ENCODE results near the gene NAP1L5. TPM values are rescaled to one million over a fixed set of nuclear protein-coding genes. Genes with fewer than 3 reads are reported as not detected.

NAP1L5 gene
- total RNA-seq, 2 experiments from 2014 or later: 17.3 to 17.9 TPM

DNA sequence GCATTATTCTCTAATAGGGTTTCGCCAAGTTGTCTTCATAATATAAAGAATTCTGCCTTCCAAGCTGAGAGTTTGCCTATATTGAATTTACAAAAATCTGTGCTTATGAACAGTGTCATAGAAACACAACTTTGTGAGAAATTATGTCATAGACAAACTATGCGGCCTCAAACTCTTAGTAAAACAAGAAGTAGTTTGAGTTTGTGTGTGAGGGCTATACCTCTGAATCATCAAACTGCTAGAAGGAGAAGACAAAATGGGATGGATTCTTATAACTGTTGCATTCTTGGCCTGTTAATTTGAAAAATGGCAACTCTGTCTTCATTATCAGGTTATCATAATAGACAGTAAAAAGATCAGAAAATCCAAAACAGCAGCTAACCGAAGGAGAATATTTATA is 46.1 kb upstream of the NAP1L5 start:
- Histone ChIP-seq H3K27me3 (ENCODE audit: control insufficient read depth in 1 of 2, insufficient read depth in 2 of 2, low read length in 2 of 2) (no peaks in the 10 kb centered on the region), H3K27ac (ENCODE audit: low read depth in 1 of 2, low read length in 2 of 2) (no peak overlapping the region), H3K36me3 (ENCODE audit: insufficient read depth, low read length) (peaks cover 19% of the 10 kb centered on the region), H3K4me3 (ENCODE audit: low read length) (no peak overlapping the region), H3K9me3 (ENCODE audit: control insufficient read depth in 1 of 2, insufficient read depth in 1 of 2, low read length in 2 of 2) (no peaks in the 10 kb centered on the region), H3K4me1 (ENCODE audit: insufficient read depth, low read length) (peaks cover 2% of the 10 kb centered on the region)
- Mint-ChIP-seq H3K4me3 (no peak overlapping the region), H3K36me3 (ENCODE audit: low read depth) (peaks cover 29% of the 10 kb centered on the region), H3K27ac (no peak overlapping the region), H3K9me3 (no peaks in the 10 kb centered on the region), H3K4me1 (ENCODE audit: low read depth) (peaks cover 9% of the 10 kb centered on the region), H3K27me3 (no peaks in the 10 kb centered on the region)
- ATAC-seq (ENCODE audit: poor library complexity) (no peak), DNase-seq (no peak)
- CTCF ChIA-PET: interaction anchor here (1.5 kb wide), 1 partner anchor 12 kb away, joined by 3 read pairs; no protein-coding TSS in a partner anchor
- TF ChIP-seq, protein P1, sequence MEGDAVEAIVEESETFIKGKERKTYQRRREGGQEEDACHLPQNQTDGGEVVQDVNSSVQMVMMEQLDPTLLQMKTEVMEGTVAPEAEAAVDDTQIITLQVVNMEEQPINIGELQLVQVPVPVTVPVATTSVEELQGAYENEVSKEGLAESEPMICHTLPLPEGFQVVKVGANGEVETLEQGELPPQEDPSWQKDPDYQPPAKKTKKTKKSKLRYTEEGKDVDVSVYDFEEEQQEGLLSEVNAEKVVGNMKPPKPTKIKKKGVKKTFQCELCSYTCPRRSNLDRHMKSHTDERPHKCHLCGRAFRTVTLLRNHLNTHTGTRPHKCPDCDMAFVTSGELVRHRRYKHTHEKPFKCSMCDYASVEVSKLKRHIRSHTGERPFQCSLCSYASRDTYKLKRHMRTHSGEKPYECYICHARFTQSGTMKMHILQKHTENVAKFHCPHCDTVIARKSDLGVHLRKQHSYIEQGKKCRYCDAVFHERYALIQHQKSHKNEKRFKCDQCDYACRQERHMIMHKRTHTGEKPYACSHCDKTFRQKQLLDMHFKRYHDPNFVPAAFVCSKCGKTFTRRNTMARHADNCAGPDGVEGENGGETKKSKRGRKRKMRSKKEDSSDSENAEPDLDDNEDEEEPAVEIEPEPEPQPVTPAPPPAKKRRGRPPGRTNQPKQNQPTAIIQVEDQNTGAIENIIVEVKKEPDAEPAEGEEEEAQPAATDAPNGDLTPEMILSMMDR (IDR thresholded peaks at IDR 0.05): no peak
- POLR2A ChIA-PET: no interaction called here
- intact Hi-C loops (cut with DNase I, micrococcal nuclease): no loop called here

GRCh38 chr4:88742561-88742960 is 44.9 kb upstream of the NAP1L5 start:
- Mint-ChIP-seq H3K36me3 (ENCODE audit: low read depth) (peaks cover 22% of the 10 kb centered on the region), H3K9me3 (no peaks in the 10 kb centered on the region), H3K4me1 (ENCODE audit: low read depth) (peaks cover 20% of the 10 kb centered on the region), H3K27ac (no peak overlapping the region), H3K4me3 (no peak overlapping the region), H3K27me3 (no peaks in the 10 kb centered on the region)
- peaks cover 13% of the 10 kb centered on the region for H3K36me3 ChIP-seq (ENCODE audit: insufficient read depth, low read length)
- intact Hi-C loops (cut with DNase I, micrococcal nuclease): no loop called here
- H3K27ac ChIP-seq (ENCODE audit: low read depth in 1 of 2, low read length in 2 of 2): no peak overlapping the region
- no peak overlapping the region for H3K4me3 ChIP-seq (ENCODE audit: low read length)
- ATAC-seq (ENCODE audit: poor library complexity) (no peak), DNase-seq (no peak)
- TF ChIP-seq, protein P1 (IDR thresholded peaks at IDR 0.05): no peak
- H3K27me3 ChIP-seq (ENCODE audit: control insufficient read depth in 1 of 2, insufficient read depth in 2 of 2, low read length in 2 of 2): no peaks in the 10 kb centered on the region
- H3K9me3 ChIP-seq (ENCODE audit: control insufficient read depth in 1 of 2, insufficient read depth in 1 of 2, low read length in 2 of 2): no peaks in the 10 kb centered on the region
- H3K4me1 ChIP-seq (ENCODE audit: insufficient read depth, low read length): peaks cover 13% of the 10 kb centered on the region
- CTCF ChIA-PET: no interaction called here
- POLR2A ChIA-PET: no interaction called here

GRCh38 chr4:88738180-88738579 is 40.6 kb upstream of the NAP1L5 start:
- no peak overlapping the region for H3K4me3 Mint-ChIP-seq
- H3K27me3 ChIP-seq (ENCODE audit: control insufficient read depth in 1 of 2, insufficient read depth in 2 of 2, low read length in 2 of 2): no peaks in the 10 kb centered on the region
- peaks cover 5% of the 10 kb centered on the region for H3K36me3 ChIP-seq (ENCODE audit: insufficient read depth, low read length)
- no peak for ATAC-seq (ENCODE audit: poor library complexity)
- TF ChIP-seq, protein P1 (IDR thresholded peaks at IDR 0.05): no peak
- H3K9me3 Mint-ChIP-seq: no peaks in the 10 kb centered on the region
- H3K27ac Mint-ChIP-seq: peak overlapping the region; percentile 52
- no peak overlapping the region for H3K4me3 ChIP-seq (ENCODE audit: low read length)
- H3K27me3 Mint-ChIP-seq: no peaks in the 10 kb centered on the region
- intact Hi-C loops (cut with DNase I, micrococcal nuclease): no loop called here
- H3K4me1 ChIP-seq (ENCODE audit: insufficient read depth, low read length): peaks cover 17% of the 10 kb centered on the region
- no peak overlapping the region for H3K27ac ChIP-seq (ENCODE audit: low read depth in 1 of 2, low read length in 2 of 2)
- DNase-seq: no peak
- POLR2A ChIA-PET: interaction anchor here (0.8 to 1.6 kb wide), 2 partner anchors 9 to 63 kb away, joined by 3 to 6 read pairs; no protein-coding TSS in a partner anchor
- CTCF ChIA-PET: no interaction called here
- H3K4me1 Mint-ChIP-seq (ENCODE audit: low read depth): peaks cover 33% of the 10 kb centered on the region
- H3K36me3 Mint-ChIP-seq (ENCODE audit: low read depth): no peaks in the 10 kb centered on the region
- no peaks in the 10 kb centered on the region for H3K9me3 ChIP-seq (ENCODE audit: control insufficient read depth in 1 of 2, insufficient read depth in 1 of 2, low read length in 2 of 2)
